HepG2 (cell line): ENCODE results near the gene FRMD8. TPM values are rescaled to one million over a fixed set of nuclear protein-coding genes. Genes with fewer than 3 reads are reported as not detected.

Experiments
- ARID2 ChIP-seq: sonication (generic); formaldehyde crosslinking; IDR thresholded peaks from 2 replicates; pipeline ENCODE4 v1.8.1; 2022; ENCODE audit warnings: mild to moderate bottlenecking, missing genetic modification reagents, borderline replicate concordance
- ARNT ChIP-seq: fragments of 450-650 bp; IDR thresholded peaks from 2 replicates; pipeline ENCODE4 v1.6.1; 2017
- FOXA3 ChIP-seq: IDR thresholded peaks from 2 replicates; pipeline ENCODE4 v1.6.1; 2016; ENCODE audit warnings: missing genetic modification reagents, missing compliant biosample characterization
- HMG20B ChIP-seq: conservative IDR thresholded peaks from 2 replicates; pipeline ENCODE4 v1.6.1; 2016; ENCODE audit warnings: missing genetic modification reagents, missing compliant biosample characterization
- HNF1B ChIP-seq: sonication (generic); formaldehyde crosslinking; IDR thresholded peaks from 2 replicates; pipeline ENCODE4 v1.5.1; 2020; ENCODE audit warnings: mild to moderate bottlenecking, moderate library complexity, missing genetic modification reagents
- JARID2 ChIP-seq: sonication (generic); formaldehyde crosslinking; IDR thresholded peaks from 2 replicates; pipeline ENCODE4 v1.8.1; 2023; ENCODE audit warnings: missing genetic modification reagents, inconsistent platforms; ENCODE audit not compliant: insufficient replicate concordance
- JUND ChIP-seq: sonication (generic); formaldehyde crosslinking; IDR thresholded peaks from 2 replicates; pipeline ENCODE4 v1.8.0; 2022; ENCODE audit warnings: mild to moderate bottlenecking, missing genetic modification reagents
- NFKB2 ChIP-seq: sonication (generic); formaldehyde crosslinking; IDR thresholded peaks from 2 replicates; pipeline ENCODE4 v1.4.0; 2020; ENCODE audit warnings: missing genetic modification reagents, borderline replicate concordance
- PAX8 ChIP-seq: sonication (generic); formaldehyde crosslinking; IDR thresholded peaks from 2 replicates; pipeline ENCODE4 v1.8.0; 2022; ENCODE audit warnings: mild to moderate bottlenecking, missing genetic modification reagents, borderline replicate concordance
- PHF20 ChIP-seq: sonication (generic); formaldehyde crosslinking; IDR thresholded peaks from 2 replicates; pipeline ENCODE4 v1.5.0; 2020; ENCODE audit warnings: mild to moderate bottlenecking, missing genetic modification reagents
- PHF21A ChIP-seq: sonication (generic); formaldehyde crosslinking; IDR thresholded peaks from 2 replicates; pipeline ENCODE4 v1.5.0; 2020; ENCODE audit warnings: mild to moderate bottlenecking, missing genetic modification reagents
- PRMT3 ChIP-seq: sonication (generic); formaldehyde crosslinking; IDR thresholded peaks from 2 replicates; pipeline ENCODE4 v1.8.1; 2022; ENCODE audit warnings: low read depth, mild to moderate bottlenecking, moderate library complexity, missing genetic modification reagents, borderline replicate concordance
- RAD51 ChIP-seq: fragments of 450-650 bp; IDR thresholded peaks from 2 replicates; pipeline ENCODE4 v1.6.1; 2016; ENCODE audit warnings: borderline replicate concordance
- SCMH1 ChIP-seq: sonication (generic); formaldehyde crosslinking; IDR thresholded peaks from 2 replicates; pipeline ENCODE4 v1.9.0; 2021; ENCODE audit warnings: missing genetic modification reagents, mild to moderate bottlenecking, borderline replicate concordance
- U2AF1 ChIP-seq: fragments of 200-400 bp; formaldehyde crosslinking; optimal IDR thresholded peaks from 2 replicates; pipeline ENCODE3; 2017; ENCODE audit warnings: mild to moderate bottlenecking, low read depth, low read length
- XRCC5 ChIP-seq: fragments of 200-400 bp; formaldehyde crosslinking; optimal IDR thresholded peaks from 2 replicates; pipeline ENCODE3; 2017; ENCODE audit warnings: mild to moderate bottlenecking, low read length
- ZNF225 ChIP-seq: sonication (generic); formaldehyde crosslinking; IDR thresholded peaks from 2 replicates; pipeline ENCODE4 v1.4.0; 2020; ENCODE audit warnings: mild to moderate bottlenecking, missing genetic modification reagents
- ZNF614 ChIP-seq: IDR thresholded peaks from 2 replicates; pipeline ENCODE4 v1.6.1; 2018; ENCODE audit warnings: missing biosample characterization, missing genetic modification reagents, inconsistent platforms, borderline replicate concordance
- ZNF772 ChIP-seq: sonication (generic); formaldehyde crosslinking; IDR thresholded peaks from 2 replicates; pipeline ENCODE4 v1.5.0; 2020; ENCODE audit warnings: mild to moderate bottlenecking, missing genetic modification reagents
- polyA plus RNA-seq, 8 experiments: library from polyadenylated mRNA; depleted of rRNA in 3 of 8; stranded (reverse) in 7 of 8; unstranded in 1 of 8; fragments of >200 nt; fragmentation: Illumina TruSeq in 4 of 8; extraction: Trizol in 4 of 8; gene quantifications; 2 replicates each; pipeline versions ENCODE4 v1.2.1 to v1.2.3, GENCODE V29; 2011 to 2016; ENCODE audit warnings: low read depth in 4 of 8, missing spikeins in 1 of 8, mixed read lengths in 1 of 8; ENCODE audit not compliant: insufficient read depth in 1 of 8
- total RNA-seq, 5 experiments: library from RNA; depleted of rRNA; stranded (reverse); fragments of >200 nt; fragmentation: Illumina TruSeq; extraction: Trizol; gene quantifications; 2 replicates each; pipeline ENCODE4 v1.2.3, GENCODE V29; 2016; ENCODE audit warnings: low read depth in 1 of 5
- TF ChIP-seq, protein P1 (sequence below): sonication (generic); formaldehyde crosslinking; IDR thresholded peaks from 2 replicates; pipeline ENCODE4 v1.8.1; 2023; ENCODE audit warnings: missing genetic modification reagents, mild to moderate bottlenecking, borderline replicate concordance
- TF ChIP-seq, protein P2 (sequence below), 2 experiments: IDR thresholded peaks; 2 replicates each; pipeline ENCODE4 v1.6.1; 2011 to 2012; ENCODE audit warnings: low read length in 2 of 2, borderline replicate concordance in 1 of 2, low read depth in 1 of 2, mild to moderate bottlenecking in 1 of 2, moderate library complexity in 1 of 2
- TF ChIP-seq, protein P3 (sequence below): sonication (generic); formaldehyde crosslinking; IDR thresholded peaks from 2 replicates; pipeline ENCODE4 v1.5.0; 2020; ENCODE audit warnings: mild to moderate bottlenecking, missing genetic modification reagents

Gene FRMD8
- total and polyA plus RNA-seq, 2 of the 13 experiments (the other 11 are each of a cell fraction or from before 2014, with no cell fraction given) = 5.8 to 20.6 TPM

GRCh38 chr11:65421794-65422632 is 35.6 kb downstream of the FRMD8 start (continued):
- TF ChIP-seq, protein P1, sequence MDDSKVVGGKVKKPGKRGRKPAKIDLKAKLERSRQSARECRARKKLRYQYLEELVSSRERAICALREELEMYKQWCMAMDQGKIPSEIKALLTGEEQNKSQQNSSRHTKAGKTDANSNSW (CRISPR knock-in tag) = no peak
- TF ChIP-seq ZNF614 (CRISPR knock-in tag) = no peak
- TF ChIP-seq FOXA3 = peak; percentile 41; the same call in 1 of the 2 replicates
- peak; percentile 92 for TF ChIP-seq PHF21A (CRISPR knock-in tag)
- TF ChIP-seq HMG20B = peak; percentile 13; the same call in 1 of the 2 replicates
- TF ChIP-seq XRCC5 = no peak
- TF ChIP-seq ARNT = no peak
- TF ChIP-seq PHF20 = no peak; the same call in 1 of the 2 replicates
- no peak for TF ChIP-seq ARID2 (CRISPR knock-in tag)
- TF ChIP-seq, protein P2, sequence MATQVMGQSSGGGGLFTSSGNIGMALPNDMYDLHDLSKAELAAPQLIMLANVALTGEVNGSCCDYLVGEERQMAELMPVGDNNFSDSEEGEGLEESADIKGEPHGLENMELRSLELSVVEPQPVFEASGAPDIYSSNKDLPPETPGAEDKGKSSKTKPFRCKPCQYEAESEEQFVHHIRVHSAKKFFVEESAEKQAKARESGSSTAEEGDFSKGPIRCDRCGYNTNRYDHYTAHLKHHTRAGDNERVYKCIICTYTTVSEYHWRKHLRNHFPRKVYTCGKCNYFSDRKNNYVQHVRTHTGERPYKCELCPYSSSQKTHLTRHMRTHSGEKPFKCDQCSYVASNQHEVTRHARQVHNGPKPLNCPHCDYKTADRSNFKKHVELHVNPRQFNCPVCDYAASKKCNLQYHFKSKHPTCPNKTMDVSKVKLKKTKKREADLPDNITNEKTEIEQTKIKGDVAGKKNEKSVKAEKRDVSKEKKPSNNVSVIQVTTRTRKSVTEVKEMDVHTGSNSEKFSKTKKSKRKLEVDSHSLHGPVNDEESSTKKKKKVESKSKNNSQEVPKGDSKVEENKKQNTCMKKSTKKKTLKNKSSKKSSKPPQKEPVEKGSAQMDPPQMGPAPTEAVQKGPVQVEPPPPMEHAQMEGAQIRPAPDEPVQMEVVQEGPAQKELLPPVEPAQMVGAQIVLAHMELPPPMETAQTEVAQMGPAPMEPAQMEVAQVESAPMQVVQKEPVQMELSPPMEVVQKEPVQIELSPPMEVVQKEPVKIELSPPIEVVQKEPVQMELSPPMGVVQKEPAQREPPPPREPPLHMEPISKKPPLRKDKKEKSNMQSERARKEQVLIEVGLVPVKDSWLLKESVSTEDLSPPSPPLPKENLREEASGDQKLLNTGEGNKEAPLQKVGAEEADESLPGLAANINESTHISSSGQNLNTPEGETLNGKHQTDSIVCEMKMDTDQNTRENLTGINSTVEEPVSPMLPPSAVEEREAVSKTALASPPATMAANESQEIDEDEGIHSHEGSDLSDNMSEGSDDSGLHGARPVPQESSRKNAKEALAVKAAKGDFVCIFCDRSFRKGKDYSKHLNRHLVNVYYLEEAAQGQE (IDR thresholded peaks at IDR 0.05; ENCODE audit: borderline replicate concordance in 1 of 2, low read depth in 1 of 2, low read length in 2 of 2) = no peak
- no peak for TF ChIP-seq U2AF1
- TF ChIP-seq, protein P3, sequence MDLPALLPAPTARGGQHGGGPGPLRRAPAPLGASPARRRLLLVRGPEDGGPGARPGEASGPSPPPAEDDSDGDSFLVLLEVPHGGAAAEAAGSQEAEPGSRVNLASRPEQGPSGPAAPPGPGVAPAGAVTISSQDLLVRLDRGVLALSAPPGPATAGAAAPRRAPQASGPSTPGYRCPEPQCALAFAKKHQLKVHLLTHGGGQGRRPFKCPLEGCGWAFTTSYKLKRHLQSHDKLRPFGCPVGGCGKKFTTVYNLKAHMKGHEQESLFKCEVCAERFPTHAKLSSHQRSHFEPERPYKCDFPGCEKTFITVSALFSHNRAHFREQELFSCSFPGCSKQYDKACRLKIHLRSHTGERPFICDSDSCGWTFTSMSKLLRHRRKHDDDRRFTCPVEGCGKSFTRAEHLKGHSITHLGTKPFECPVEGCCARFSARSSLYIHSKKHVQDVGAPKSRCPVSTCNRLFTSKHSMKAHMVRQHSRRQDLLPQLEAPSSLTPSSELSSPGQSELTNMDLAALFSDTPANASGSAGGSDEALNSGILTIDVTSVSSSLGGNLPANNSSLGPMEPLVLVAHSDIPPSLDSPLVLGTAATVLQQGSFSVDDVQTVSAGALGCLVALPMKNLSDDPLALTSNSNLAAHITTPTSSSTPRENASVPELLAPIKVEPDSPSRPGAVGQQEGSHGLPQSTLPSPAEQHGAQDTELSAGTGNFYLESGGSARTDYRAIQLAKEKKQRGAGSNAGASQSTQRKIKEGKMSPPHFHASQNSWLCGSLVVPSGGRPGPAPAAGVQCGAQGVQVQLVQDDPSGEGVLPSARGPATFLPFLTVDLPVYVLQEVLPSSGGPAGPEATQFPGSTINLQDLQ = no peak
- TF ChIP-seq PRMT3 = no peak
- TF ChIP-seq RAD51 = no peak
- TF ChIP-seq JUND (CRISPR knock-in tag) = peak; percentile 95
- no peak for TF ChIP-seq JARID2 (CRISPR knock-in tag)
- TF ChIP-seq NFKB2 (CRISPR knock-in tag) = no peak; the same call in 1 of the 2 replicates
- TF ChIP-seq ZNF225 = no peak
- TF ChIP-seq SCMH1 (CRISPR knock-in tag) = no peak
- no peak; the same call in none of the 2 replicates for TF ChIP-seq ZNF772
- TF ChIP-seq HNF1B (CRISPR knock-in tag) = peak; percentile 11; the same call in 1 of the 2 replicates
- no peak; the same call in 1 of the 2 replicates for TF ChIP-seq PAX8 (CRISPR knock-in tag)
